ENCODE measurements around the gene FREM1. TPM values are rescaled to one million over a fixed set of nuclear protein-coding genes. Genes with fewer than 3 reads are reported as not detected.
"Not testable (repeated sequence)": the region's sequence is repeated elsewhere in the genome, so short reads cannot be mapped to it uniquely, and the experiment has no call there.

FREM1 gene
- total RNA-seq, 2 donors from 2014 or later: 2.2 to 2.4 TPM

- no peak for DNase-seq (ENCODE audit: low spot score)
- no peak overlapping the region for H3K27ac ChIP-seq
- H3K4me1 ChIP-seq: no peaks in the 10 kb centered on the region
- no peak for TF ChIP-seq CTCF (IDR thresholded peaks at IDR 0.05)
- H3K4me3 ChIP-seq: no peak overlapping the region
- no peaks in the 10 kb centered on the region for H3K9me3 ChIP-seq
- no peaks in the 10 kb centered on the region for H3K36me3 ChIP-seq
- no peaks in the 10 kb centered on the region for H3K27me3 ChIP-seq
These were observed 13.5 kb upstream of the FREM1 start for GRCh38 chr9:14923701-14924100.

GRCh38 chr9:14920805-14921204 lies 10.6 kb upstream of the FREM1 start:
- H3K36me3 ChIP-seq; H3K27me3 ChIP-seq; H3K27ac ChIP-seq; H3K4me3 ChIP-seq; DNase-seq (ENCODE audit: low spot score); H3K9me3 ChIP-seq; H3K4me1 ChIP-seq: not testable (repeated sequence)

GRCh38 chr9:14913366-14913765 lies 3.1 kb upstream of the FREM1 start:
- no peak for DNase-seq (ENCODE audit: low spot score)
- H3K27ac ChIP-seq: no peak overlapping the region
- no peak for TF ChIP-seq CTCF (IDR thresholded peaks at IDR 0.05)
- no peaks in the 10 kb centered on the region for H3K27me3 ChIP-seq
- H3K4me1 ChIP-seq: no peaks in the 10 kb centered on the region
- H3K36me3 ChIP-seq: no peaks in the 10 kb centered on the region
- no peak overlapping the region for H3K4me3 ChIP-seq
- no peaks in the 10 kb centered on the region for H3K9me3 ChIP-seq

DNA sequence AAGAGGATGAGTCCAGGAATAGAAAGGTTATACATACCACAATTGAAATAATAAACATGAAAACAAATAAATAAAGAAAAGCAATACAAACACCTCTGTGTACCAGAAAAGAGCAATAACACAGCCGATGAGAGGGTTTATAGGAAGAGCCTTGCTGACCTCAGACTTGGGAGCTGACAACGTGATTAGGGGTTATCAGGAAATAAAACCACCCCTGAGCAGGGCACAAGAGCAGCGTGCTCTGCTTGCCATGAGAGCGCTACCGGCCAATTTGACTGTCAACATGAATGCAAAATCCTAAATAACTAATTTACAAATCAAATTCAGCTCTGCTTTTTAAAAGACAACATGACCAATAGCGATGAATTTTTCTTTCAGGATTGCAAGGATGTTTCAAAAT lies 2.6 kb upstream of the FREM1 start:
- no peaks in the 10 kb centered on the region for H3K4me1 ChIP-seq

GRCh38 chr9:14911046-14911445 lies 818 bp upstream of the FREM1 start:
- H3K4me1 ChIP-seq: peaks cover 0 to 9% of the 10 kb centered on the region in 2 donors
- no peak overlapping the region for H3K27ac ChIP-seq
- no peak overlapping the region for H3K4me3 ChIP-seq
- no peak for DNase-seq (ENCODE audit: low spot score)
- H3K36me3 ChIP-seq: no peaks in the 10 kb centered on the region
- no peaks in the 10 kb centered on the region for H3K9me3 ChIP-seq
- no peak for TF ChIP-seq CTCF (IDR thresholded peaks at IDR 0.05)
- no peaks in the 10 kb centered on the region for H3K27me3 ChIP-seq

More for the DNA sequence above, 2.6 kb upstream of the FREM1 start:
- Histone ChIP-seq H3K4me3 (no peak overlapping the region), H3K36me3 (no peaks in the 10 kb centered on the region), H3K9me3 (no peaks in the 10 kb centered on the region), H3K27ac (no peak overlapping the region), H3K27me3 (no peaks in the 10 kb centered on the region)
- TF ChIP-seq CTCF (IDR thresholded peaks at IDR 0.05): no peak
- no peak for DNase-seq (ENCODE audit: low spot score)

- H3K27ac ChIP-seq: peak overlapping the region; percentile 50 to 57
- TF ChIP-seq CTCF (IDR thresholded peaks at IDR 0.05): no peak
- no peak for DNase-seq (ENCODE audit: low spot score)
- H3K4me3 ChIP-seq: peak overlapping the region; percentile 21 to 35
- no peaks in the 10 kb centered on the region for H3K27me3 ChIP-seq
- peaks cover 0 to 11% of the 10 kb centered on the region in 2 donors for H3K4me1 ChIP-seq
- H3K9me3 ChIP-seq: no peaks in the 10 kb centered on the region
- H3K36me3 ChIP-seq: no peaks in the 10 kb centered on the region
These were observed 647 bp downstream of the FREM1 start for GRCh38 chr9:14909601-14909960.
